ENCODE data around the gene PRSS22.

- TF ChIP-seq CTCF (IDR thresholded peaks at IDR 0.05): no peak
- TF ChIP-seq EZH2 (IDR thresholded peaks at IDR 0.05; ENCODE audit: borderline replicate concordance, insufficient read depth, low read depth, low read length, poor library complexity, severe bottlenecking): no peak
Observed at GRCh38 chr16:2867661-2867986, 9.7 kb upstream of the PRSS22 start.

All from B cell (primary cell).